Breast epithelium (tissue), 3 donors: ENCODE data around the gene CDK5RAP2.

Source experiments
- CTCF ChIP-seq, 3 donors: fragments of 450-650 bp; IDR thresholded peaks; one replicate each; pipeline ENCODE4 v1.5.1; 2016 to 2017; ENCODE audit warnings: antibody characterized with exemption in 3 of 3, mild to moderate bottlenecking in 3 of 3, moderate library complexity in 3 of 3
- POLR2A ChIP-seq: fragments of 450-650 bp; IDR thresholded peaks from one replicate; pipeline ENCODE4 v1.6.1; 2016; ENCODE audit warnings: antibody characterized with exemption, mild to moderate bottlenecking, moderate library complexity

GRCh38 chr9:120568816-120569215 is 11.2 kb downstream of the CDK5RAP2 start:
- TF ChIP-seq POLR2A (no peak), CTCF (IDR thresholded peaks at IDR 0.05) (no peak)
